ENCODE results near the gene DNAJC18.

- TF ChIP-seq, protein P1, sequence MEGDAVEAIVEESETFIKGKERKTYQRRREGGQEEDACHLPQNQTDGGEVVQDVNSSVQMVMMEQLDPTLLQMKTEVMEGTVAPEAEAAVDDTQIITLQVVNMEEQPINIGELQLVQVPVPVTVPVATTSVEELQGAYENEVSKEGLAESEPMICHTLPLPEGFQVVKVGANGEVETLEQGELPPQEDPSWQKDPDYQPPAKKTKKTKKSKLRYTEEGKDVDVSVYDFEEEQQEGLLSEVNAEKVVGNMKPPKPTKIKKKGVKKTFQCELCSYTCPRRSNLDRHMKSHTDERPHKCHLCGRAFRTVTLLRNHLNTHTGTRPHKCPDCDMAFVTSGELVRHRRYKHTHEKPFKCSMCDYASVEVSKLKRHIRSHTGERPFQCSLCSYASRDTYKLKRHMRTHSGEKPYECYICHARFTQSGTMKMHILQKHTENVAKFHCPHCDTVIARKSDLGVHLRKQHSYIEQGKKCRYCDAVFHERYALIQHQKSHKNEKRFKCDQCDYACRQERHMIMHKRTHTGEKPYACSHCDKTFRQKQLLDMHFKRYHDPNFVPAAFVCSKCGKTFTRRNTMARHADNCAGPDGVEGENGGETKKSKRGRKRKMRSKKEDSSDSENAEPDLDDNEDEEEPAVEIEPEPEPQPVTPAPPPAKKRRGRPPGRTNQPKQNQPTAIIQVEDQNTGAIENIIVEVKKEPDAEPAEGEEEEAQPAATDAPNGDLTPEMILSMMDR (IDR thresholded peaks at IDR 0.05), result no peak
- TF ChIP-seq POLR2A (IDR thresholded peaks at IDR 0.05), result no peak
Measured at GRCh38 chr5:139473105-139473504, 33.8 kb upstream of the DNAJC18 start.

All from right lobe of liver (tissue), 4 donors.